Measurements from ENCODE around the gene RAB8A.

RAB8A gene

GRCh38 chr19:16111160-16111908 is at the start of gene RAB8A:
RAB8A (plus strand) TSS chr19:16111889; CDS start chr19:16111902, 13 bp downstream.
- peak; percentile 95 for DNase-seq (ENCODE audit: low read depth, low spot score)

GRCh38 chr19:16061943-16062342 is 49.7 kb upstream of the RAB8A start:
- DNase-seq (ENCODE audit: low read depth, low spot score) = no peak

- no peak for DNase-seq (ENCODE audit: low read depth, low spot score)
These were observed 48.9 kb upstream of the RAB8A start for GRCh38 chr19:16062789-16063188.

GRCh38 chr19:16064209-16064889 is 47.3 kb upstream of the RAB8A start:
- DNase-seq (ENCODE audit: low read depth, low spot score) = no peak

GRCh38 chr19:16066611-16067104 is 45.0 kb upstream of the RAB8A start:
- no peak for DNase-seq (ENCODE audit: low read depth, low spot score)

DNA sequence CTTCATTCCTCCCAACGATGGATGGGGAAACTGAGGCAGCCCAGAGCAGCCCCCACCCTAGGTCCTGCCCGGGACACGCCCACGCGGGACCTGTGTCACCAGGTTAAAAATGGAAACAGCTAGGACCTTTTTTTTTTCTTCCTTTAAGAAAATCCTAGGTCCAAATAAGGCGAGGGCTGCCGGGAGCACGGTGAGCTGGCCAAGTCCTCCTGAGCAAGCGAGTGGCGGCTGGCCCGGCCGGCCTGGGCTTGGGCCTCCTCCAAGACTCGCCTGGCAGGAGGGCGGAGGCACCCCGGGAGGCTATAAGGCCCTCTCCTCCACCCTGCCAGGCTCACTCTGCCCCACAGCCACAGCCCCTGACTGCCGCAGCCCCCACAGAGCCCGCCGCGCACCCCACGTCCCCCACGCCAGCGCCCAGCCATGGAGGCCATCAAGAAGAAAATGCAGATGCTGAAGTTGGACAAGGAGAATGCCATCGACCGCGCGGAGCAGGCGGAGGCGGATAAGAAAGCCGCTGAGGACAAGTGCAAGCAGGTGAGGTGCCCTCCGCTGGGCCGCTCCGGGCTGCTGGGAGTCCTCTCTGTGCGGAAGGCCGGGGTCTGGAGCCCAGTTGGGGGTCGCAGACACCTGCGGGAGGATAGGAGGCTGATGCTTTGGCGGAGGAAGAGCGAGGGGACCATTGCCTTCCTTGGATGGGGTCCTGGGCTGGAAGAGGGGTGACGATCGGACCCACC is 44.3 kb upstream of the RAB8A start:
- DNase-seq (ENCODE audit: low read depth, low spot score) = no peak

DNA sequence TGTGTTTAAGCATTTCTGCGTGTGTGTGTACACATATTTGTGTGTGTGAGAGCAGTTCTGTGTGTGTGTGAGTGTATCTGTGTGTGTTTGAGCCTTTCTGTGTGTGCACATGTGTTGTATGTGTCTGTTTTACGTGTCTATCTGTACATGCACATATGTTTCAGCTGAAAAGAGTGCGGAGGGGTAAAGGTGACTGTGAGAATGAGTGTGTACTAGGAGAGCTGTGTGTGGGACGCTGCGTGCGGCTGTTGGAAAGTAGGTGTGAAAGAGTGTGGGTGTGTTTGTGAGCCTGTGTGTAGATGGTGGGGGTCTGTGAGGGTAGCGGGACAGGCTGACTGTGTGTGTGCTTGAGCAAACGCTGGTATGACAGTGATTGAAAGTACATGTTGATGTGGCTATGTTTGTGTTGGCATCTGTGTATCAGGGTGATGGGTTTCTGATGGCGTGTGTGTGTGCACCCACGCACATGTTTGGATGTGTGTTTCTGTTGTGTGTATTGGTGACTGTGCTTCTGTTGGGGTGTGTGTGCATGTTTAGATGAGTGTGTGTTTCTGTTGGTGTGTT is 42.9 kb upstream of the RAB8A start:
- DNase-seq (ENCODE audit: low read depth, low spot score) = no peak

DNA sequence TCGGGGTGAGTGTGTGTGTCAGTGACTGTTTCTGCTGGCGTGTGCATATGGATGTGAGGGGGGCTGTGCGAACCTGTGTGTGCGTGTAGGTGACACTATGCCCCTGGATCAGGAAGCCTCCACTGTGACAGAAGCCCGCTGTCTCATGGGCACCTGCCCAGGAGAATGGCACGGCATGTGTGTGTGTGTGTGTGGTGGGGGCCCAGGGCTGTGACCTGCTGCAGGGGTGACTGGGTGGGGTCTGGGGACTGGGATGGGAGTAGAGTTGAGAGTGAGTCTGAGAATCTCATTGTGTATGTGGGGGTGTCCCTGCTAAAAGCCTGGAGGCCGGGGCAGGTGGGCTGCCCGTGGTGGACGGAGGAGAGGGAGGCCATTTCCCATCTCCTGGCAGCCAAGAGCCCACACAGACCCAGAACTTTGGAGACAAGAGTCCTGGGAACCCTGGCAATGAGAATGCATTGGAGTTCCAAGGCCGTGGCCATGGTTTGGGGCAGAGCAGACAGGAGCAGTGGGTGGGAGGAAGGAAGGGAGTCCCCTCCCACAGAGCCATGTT is 41.8 kb upstream of the RAB8A start:
- no peak for DNase-seq (ENCODE audit: low read depth, low spot score)

DNA sequence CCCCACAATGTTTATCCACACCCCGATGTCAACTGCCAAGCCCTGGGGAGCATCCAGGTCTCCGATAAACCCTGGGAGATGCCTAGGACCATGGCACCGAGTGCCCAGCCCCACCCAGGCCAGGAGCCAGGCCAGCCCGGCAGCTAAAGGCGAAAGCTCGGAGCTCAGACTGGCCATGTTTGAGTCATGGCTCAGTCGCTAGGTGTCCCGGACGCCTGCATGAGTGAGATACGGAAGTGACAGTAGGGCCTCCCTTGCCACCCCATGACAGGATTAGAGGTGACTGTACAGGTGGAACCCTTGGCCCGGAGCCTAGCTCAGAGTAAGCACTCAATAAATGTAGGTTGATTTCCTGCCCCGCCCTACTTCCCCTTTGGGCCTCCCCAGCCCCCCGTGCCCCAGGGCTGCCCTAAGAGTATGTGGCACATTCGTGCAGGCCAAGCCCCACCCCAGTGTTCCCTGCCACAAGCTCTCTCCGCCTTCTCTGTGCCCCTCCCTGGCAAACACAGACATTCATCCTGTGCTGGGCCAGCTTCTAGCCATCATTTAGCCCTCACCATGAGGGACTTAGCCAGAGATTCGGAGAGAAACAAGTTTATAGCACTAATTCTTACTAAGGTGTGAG is 41.2 kb upstream of the RAB8A start:
- peak; percentile 41 for DNase-seq (ENCODE audit: low read depth, low spot score)

- DNase-seq (ENCODE audit: low read depth, low spot score) = no peak
These were observed 40.5 kb upstream of the RAB8A start for GRCh38 chr19:16071072-16071691.

GRCh38 chr19:16073481-16073880 is 38.2 kb upstream of the RAB8A start:
- DNase-seq (ENCODE audit: low read depth, low spot score) = no peak

DNA sequence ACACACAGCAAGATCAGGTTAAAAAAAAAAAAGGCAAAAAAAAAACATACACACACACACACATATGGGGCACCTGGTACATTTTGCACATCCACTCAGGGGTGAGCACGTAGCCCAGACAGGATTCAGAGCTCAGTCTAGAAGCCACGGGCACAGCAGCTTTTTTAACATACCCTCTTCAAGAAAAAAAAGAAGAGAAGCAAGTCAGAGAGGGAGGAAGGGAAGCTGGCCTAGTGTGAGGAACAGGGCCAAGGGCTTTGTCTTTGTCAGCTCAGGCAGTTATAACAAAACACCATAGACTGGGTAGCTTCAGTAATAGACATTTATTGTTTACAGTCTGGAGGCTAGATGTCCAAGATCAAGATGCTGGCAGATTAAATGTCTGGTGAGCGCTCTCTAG is 37.7 kb upstream of the RAB8A start:
- no peak for DNase-seq (ENCODE audit: low read depth, low spot score)

DNA sequence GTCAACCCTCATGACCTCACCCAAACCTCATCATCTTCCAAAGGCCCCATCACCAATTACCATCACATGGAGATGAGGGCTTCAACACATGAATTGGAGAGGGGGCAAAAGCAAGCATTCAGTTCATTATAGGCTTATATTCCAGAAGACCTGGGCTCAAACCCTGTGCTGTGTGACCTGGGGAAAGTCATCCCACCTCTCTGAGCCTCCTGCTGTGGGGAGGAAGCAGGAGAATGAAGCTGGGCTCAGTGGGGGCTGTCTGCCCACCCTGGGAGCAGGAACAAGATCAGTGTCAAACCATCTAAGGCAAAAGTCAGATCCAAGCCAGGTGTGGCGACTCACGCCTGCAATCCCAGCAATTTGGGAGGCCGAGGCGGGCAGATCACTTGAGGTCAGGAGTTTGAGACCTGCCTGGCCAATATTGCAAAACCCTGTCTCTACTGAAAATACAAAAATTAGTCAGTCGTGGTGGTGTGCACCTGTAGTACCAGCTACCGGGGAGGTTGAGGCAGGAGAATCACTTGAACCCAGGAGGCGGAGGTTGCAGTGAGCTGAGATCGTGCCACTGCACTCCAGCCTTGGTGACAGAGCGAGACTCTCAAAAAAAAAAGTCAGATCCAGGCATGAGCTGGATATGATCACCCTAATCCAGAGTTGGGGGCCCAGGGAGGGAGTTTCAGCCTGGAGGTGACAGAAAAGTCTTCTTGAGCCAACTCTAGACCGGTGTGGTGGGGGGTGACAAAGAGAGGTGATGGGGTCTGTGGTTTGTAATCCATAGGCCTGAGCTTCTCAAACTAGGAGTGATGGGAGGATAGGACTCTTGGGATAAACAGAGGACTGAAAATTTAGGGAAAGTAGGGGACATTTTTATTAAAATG is 37.0 kb upstream of the RAB8A start:
- no peak for DNase-seq (ENCODE audit: low read depth, low spot score)

GRCh38 chr19:16075430-16076153 is 36.1 kb upstream of the RAB8A start:
- DNase-seq (ENCODE audit: low read depth, low spot score) = no peak

DNA sequence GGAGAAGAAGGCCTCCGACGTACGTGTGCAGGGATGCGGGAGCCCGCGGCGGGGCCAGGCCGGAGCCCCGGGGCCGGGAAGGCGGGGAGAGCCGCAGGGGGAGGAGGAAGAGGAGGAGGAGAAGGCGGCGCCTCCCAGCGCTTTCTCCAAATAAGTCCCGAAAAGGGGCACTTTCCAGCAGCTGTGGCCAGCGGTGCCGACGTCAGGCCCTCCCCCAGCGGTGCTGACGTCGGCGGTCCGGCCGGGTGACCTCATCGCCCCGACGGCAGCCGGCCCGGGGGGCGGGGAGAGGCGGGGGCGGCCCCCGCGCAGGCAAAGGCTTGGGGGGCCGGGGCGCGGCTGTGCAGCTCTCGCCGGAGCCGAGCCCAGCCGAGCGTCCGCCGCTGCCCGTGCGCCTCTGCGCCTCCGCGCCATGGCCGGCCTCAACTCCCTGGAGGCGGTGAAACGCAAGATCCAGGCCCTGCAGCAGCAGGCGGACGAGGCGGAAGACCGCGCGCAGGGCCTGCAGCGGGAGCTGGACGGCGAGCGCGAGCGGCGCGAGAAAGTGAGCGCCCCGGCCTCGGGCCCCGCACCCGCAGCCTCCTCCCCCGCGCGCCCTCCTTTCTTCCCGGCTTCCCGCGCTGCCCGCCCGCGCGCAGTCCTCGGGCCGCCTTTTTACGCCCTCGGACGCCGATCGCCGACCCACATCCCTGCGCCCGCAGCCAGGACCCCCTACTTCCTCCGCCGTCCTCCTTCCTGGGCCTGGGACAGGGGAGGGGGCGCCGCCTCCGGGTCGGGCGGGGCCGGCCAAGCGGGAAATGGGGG is 35.3 kb upstream of the RAB8A start, which contains the start of gene TPM4:
TPM4 (plus strand) TSS at position 342 of the 804 bp plus-strand sequence; CDS start at position 413, 71 bp downstream.
- no peak for DNase-seq (ENCODE audit: low read depth, low spot score)

DNA sequence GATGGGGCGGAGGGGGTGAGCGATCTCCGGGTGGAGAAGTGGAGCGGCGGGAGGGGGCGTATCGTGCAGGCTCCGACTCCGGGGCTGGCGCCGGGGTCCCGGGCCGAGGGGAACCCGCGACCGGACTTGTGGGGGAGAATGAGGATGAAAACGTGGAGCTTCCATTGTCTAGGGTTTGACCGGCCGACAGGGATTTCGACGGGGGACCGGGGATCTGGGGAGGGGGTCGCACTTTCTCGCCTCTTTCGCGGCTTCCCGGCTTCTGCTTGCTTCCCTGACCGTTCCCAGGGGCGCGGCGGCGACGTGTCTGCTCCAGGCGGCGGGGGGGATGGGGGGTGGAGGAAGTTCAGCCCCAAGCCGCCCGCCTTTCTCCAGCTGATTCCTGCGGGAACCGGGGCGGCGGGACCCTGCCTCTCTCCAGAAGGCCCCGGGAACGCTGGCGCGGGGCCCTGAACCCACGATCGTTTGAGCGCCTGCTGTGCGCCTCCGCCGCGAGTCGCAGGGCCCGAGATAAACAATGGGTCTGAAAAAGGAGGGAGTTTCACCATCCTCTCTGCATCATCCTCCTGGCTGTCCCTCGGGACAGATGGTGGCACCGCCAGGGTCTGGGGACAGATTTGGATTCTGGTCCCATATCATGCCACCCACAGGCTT is 34.6 kb upstream of the RAB8A start:
- DNase-seq (ENCODE audit: low read depth, low spot score) = no peak

DNA sequence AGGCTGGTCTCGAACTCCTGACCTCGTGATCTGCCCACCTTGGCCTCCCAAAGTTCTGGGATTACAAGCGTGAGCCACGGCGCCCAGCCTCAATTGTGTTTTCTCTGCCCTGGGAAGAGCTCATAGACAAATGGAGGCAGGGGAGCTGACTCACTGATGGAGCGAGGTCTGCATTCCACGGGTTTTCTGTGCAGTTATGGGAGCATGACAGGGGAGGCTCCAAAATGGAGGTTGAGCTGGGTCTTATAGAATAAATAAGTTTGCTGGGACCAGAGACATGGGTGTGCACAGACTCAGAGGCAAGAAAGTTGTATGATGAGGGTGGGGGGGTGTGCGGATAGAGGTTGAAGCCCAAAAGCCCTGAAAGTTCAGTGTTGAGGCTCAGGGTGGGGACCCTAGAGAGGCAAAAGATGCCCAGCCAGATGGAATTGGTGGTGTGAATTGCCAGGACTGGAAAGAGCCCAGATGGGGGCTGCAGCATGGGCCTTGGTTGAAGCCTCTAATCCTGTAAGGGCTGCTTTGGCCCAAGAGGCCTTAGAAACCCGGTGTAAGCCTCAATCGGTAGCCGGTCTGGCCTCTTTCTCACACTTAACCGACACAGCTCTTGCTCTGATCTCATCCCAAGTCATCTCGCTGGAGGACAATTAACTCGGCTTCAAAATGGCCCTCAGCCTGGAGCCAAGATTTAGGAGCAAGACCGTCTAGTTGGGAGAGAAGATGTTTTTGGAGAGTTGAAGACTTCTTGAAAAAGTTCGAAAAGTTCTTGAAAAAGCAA is 33.5 kb upstream of the RAB8A start:
- no peak for DNase-seq (ENCODE audit: low read depth, low spot score)
